HepG2 (cell line): Measurements from ENCODE around the gene JMJD6. TPM values are rescaled to one million over a fixed set of nuclear protein-coding genes. Genes with fewer than 3 reads are reported as not detected.
A peak's percentile ranks its signal among the peaks of the same experiment; 100 is the strongest.

Source experiments
- ARNT2 ChIP-seq: sonication (generic); formaldehyde crosslinking; IDR thresholded peaks from 2 replicates; pipeline ENCODE4 v1.8.0; 2022; ENCODE audit warnings: mild to moderate bottlenecking, low read depth, missing genetic modification reagents, moderate library complexity
- CC2D1A ChIP-seq: sonication (generic); formaldehyde crosslinking; IDR thresholded peaks from 2 replicates; pipeline ENCODE4 v1.8.1; 2023; ENCODE audit warnings: mild to moderate bottlenecking, missing genetic modification reagents
- FOXA3 ChIP-seq: IDR thresholded peaks from 2 replicates; pipeline ENCODE4 v1.6.1; 2016; ENCODE audit warnings: missing genetic modification reagents, missing compliant biosample characterization
- IRX3 ChIP-seq: sonication (generic); formaldehyde crosslinking; IDR thresholded peaks from 2 replicates; pipeline ENCODE4 v1.8.1; 2023; ENCODE audit warnings: mild to moderate bottlenecking, low read depth, missing genetic modification reagents, borderline replicate concordance
- KAT8 ChIP-seq: IDR thresholded peaks from 2 replicates; pipeline ENCODE4 v1.6.1; 2016; ENCODE audit warnings: missing genetic modification reagents, missing compliant biosample characterization
- KDM5A ChIP-seq: fragments of 200-600 bp; sonication (generic); IDR thresholded peaks from 2 replicates; pipeline ENCODE4 v1.7.0; 2018; ENCODE audit warnings: antibody characterized with exemption, mild to moderate bottlenecking, low read length, borderline replicate concordance
- NONO ChIP-seq, 2 experiments: fragments of 450-650 bp in 1 of 2; sonication (generic) in 1 of 2; formaldehyde crosslinking in 1 of 2; IDR thresholded peaks in 1 of 2; conservative IDR thresholded peaks in 1 of 2; 2 replicates each; pipeline versions ENCODE4 v1.6.1 to v1.8.0; 2017 to 2022; ENCODE audit warnings: mild to moderate bottlenecking in 1 of 2, missing genetic modification reagents in 1 of 2, moderate library complexity in 1 of 2
- PHF5A ChIP-seq: IDR thresholded peaks from one replicate; pipeline ENCODE4 v1.6.1; 2018; ENCODE audit warnings: low read depth, missing genetic modification reagents; ENCODE audit not compliant: unreplicated experiment
- SUZ12 ChIP-seq: fragments of 150-350 bp; IDR thresholded peaks from 2 replicates; pipeline ENCODE4 v1.6.1; 2014; ENCODE audit warnings: low read depth, low read length
- ZNF160 ChIP-seq: sonication (generic); formaldehyde crosslinking; IDR thresholded peaks from 2 replicates; pipeline ENCODE4 v1.8.0; 2022; ENCODE audit warnings: mild to moderate bottlenecking, inconsistent platforms, missing genetic modification reagents
- ZNF331 ChIP-seq: sonication (generic); formaldehyde crosslinking; IDR thresholded peaks from 2 replicates; pipeline ENCODE4 v1.4.0; 2020; ENCODE audit warnings: missing genetic modification reagents
- ZNF564 ChIP-seq: sonication (generic); formaldehyde crosslinking; IDR thresholded peaks from 2 replicates; pipeline ENCODE4 v1.8.1; 2023; ENCODE audit warnings: mild to moderate bottlenecking, missing genetic modification reagents
- ZNF710 ChIP-seq: sonication (generic); formaldehyde crosslinking; IDR thresholded peaks from 2 replicates; pipeline ENCODE4 v1.5.0; 2020; ENCODE audit warnings: mild to moderate bottlenecking, missing genetic modification reagents, borderline replicate concordance
- polyA plus RNA-seq, 8 experiments: library from polyadenylated mRNA; depleted of rRNA in 3 of 8; stranded (reverse) in 7 of 8; unstranded in 1 of 8; fragments of >200 nt; fragmentation: Illumina TruSeq in 4 of 8; extraction: Trizol in 4 of 8; gene quantifications; 2 replicates each; pipeline versions ENCODE4 v1.2.1 to v1.2.3, GENCODE V29; 2011 to 2016; ENCODE audit warnings: low read depth in 4 of 8, missing spikeins in 1 of 8, mixed read lengths in 1 of 8; ENCODE audit not compliant: insufficient read depth in 1 of 8
- total RNA-seq, 5 experiments: library from RNA; depleted of rRNA; stranded (reverse); fragments of >200 nt; fragmentation: Illumina TruSeq; extraction: Trizol; gene quantifications; 2 replicates each; pipeline ENCODE4 v1.2.3, GENCODE V29; 2016; ENCODE audit warnings: low read depth in 1 of 5
- TF ChIP-seq, protein P1 (sequence below): sonication (generic); formaldehyde crosslinking; conservative IDR thresholded peaks from 2 replicates; pipeline ENCODE4 v1.4.0; 2020; ENCODE audit warnings: mild to moderate bottlenecking, missing genetic modification reagents, moderate library complexity
- TF ChIP-seq, protein P2 (sequence below): sonication (generic); formaldehyde crosslinking; IDR thresholded peaks from 2 replicates; pipeline ENCODE4 v1.8.1; 2023; ENCODE audit warnings: mild to moderate bottlenecking, inconsistent platforms, moderate library complexity, missing genetic modification reagents, borderline replicate concordance
- TF ChIP-seq, protein P3 (sequence below), 2 experiments: IDR thresholded peaks; 2 replicates each; pipeline ENCODE4 v1.6.1; 2011 to 2012; ENCODE audit warnings: low read length in 2 of 2, borderline replicate concordance in 1 of 2, low read depth in 1 of 2, mild to moderate bottlenecking in 1 of 2, moderate library complexity in 1 of 2

Gene JMJD6
- total and polyA plus RNA-seq, 2 of the 13 experiments (the other 11 are each of a cell fraction or from before 2014, with no cell fraction given), result 33.6 to 41.0 TPM

DNA sequence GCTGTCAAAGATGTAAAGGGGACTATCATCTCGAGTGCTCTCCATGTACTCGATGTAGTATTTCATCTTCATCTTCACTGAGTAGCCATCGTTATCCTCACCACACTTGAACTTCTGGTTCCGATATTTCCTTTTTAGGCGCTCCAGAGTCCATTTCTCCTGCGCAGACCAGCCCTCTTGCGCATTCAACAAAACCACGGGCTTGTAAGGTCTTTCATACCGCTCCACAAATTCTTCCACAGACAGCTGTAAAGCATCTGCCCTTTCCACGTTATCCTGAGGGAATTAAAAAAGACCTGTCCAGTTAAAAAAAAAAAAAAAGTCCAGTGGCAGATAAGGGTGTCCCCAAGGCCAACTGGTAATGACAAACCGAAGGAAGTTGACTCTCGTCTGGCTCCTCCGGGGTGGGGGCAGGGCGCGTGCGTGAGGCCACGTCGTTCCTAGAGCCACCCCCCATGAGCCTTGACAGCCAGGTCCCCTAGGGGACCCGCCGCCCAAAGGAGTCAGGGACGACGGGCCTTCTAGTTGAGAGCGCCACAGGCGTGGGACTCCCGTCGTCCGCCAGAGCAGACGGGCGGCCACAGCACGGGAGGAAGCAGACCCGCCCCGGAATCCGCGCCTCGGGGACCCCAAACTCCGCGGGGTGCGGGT lies 701 bp downstream of the JMJD6 start (continued):
- TF ChIP-seq, protein P1, sequence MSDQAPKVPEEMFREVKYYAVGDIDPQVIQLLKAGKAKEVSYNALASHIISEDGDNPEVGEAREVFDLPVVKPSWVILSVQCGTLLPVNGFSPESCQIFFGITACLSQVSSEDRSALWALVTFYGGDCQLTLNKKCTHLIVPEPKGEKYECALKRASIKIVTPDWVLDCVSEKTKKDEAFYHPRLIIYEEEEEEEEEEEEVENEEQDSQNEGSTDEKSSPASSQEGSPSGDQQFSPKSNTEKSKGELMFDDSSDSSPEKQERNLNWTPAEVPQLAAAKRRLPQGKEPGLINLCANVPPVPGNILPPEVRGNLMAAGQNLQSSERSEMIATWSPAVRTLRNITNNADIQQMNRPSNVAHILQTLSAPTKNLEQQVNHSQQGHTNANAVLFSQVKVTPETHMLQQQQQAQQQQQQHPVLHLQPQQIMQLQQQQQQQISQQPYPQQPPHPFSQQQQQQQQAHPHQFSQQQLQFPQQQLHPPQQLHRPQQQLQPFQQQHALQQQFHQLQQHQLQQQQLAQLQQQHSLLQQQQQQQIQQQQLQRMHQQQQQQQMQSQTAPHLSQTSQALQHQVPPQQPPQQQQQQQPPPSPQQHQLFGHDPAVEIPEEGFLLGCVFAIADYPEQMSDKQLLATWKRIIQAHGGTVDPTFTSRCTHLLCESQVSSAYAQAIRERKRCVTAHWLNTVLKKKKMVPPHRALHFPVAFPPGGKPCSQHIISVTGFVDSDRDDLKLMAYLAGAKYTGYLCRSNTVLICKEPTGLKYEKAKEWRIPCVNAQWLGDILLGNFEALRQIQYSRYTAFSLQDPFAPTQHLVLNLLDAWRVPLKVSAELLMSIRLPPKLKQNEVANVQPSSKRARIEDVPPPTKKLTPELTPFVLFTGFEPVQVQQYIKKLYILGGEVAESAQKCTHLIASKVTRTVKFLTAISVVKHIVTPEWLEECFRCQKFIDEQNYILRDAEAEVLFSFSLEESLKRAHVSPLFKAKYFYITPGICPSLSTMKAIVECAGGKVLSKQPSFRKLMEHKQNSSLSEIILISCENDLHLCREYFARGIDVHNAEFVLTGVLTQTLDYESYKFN (CRISPR knock-in tag), result peak; percentile 55
- TF ChIP-seq KAT8 (no peak), NONO (IDR thresholded peaks at IDR 0.05) (no peak), NONO (CRISPR knock-in tag; conservative IDR thresholded peaks at IDR 0.05) (no peak), FOXA3 (CRISPR knock-in tag) (no peak), KDM5A (no peak), ARNT2 (CRISPR knock-in tag) (no peak), CC2D1A (CRISPR knock-in tag) (no peak), ZNF331 (no peak), IRX3 (CRISPR knock-in tag) (no peak; the same call in 1 of the 2 replicates), SUZ12 (no peak), PHF5A (CRISPR knock-in tag) (no peak), ZNF564 (no peak), ZNF710 (CRISPR knock-in tag) (no peak; the same call in 1 of the 2 replicates), ZNF160 (CRISPR knock-in tag) (no peak)
- TF ChIP-seq, protein P2, sequence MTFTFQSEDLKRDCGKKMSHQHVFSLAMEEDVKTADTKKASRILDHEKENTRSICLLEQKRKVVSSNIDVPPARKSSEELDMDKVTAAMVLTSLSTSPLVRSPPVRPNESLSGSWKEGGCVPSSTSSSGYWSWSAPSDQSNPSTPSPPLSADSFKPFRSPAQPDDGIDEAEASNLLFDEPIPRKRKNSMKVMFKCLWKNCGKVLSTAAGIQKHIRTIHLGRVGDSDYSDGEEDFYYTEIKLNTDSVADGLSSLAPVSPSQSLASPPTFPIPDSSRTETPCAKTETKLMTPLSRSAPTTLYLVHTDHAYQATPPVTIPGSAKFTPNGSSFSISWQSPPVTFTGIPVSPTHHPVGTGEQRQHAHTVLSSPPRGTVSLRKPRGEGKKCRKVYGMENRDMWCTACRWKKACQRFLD, result no peak
- TF ChIP-seq, protein P3, sequence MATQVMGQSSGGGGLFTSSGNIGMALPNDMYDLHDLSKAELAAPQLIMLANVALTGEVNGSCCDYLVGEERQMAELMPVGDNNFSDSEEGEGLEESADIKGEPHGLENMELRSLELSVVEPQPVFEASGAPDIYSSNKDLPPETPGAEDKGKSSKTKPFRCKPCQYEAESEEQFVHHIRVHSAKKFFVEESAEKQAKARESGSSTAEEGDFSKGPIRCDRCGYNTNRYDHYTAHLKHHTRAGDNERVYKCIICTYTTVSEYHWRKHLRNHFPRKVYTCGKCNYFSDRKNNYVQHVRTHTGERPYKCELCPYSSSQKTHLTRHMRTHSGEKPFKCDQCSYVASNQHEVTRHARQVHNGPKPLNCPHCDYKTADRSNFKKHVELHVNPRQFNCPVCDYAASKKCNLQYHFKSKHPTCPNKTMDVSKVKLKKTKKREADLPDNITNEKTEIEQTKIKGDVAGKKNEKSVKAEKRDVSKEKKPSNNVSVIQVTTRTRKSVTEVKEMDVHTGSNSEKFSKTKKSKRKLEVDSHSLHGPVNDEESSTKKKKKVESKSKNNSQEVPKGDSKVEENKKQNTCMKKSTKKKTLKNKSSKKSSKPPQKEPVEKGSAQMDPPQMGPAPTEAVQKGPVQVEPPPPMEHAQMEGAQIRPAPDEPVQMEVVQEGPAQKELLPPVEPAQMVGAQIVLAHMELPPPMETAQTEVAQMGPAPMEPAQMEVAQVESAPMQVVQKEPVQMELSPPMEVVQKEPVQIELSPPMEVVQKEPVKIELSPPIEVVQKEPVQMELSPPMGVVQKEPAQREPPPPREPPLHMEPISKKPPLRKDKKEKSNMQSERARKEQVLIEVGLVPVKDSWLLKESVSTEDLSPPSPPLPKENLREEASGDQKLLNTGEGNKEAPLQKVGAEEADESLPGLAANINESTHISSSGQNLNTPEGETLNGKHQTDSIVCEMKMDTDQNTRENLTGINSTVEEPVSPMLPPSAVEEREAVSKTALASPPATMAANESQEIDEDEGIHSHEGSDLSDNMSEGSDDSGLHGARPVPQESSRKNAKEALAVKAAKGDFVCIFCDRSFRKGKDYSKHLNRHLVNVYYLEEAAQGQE (IDR thresholded peaks at IDR 0.05; ENCODE audit: borderline replicate concordance in 1 of 2, low read depth in 1 of 2, low read length in 2 of 2), result no peak
